Activated T-cell treated with anti-CD3 and anti-CD28 coated beads, Interleukin-2, amount 50 U/mL, for 24 hours (primary cell): Measurements from ENCODE around the gene GRIK3.

Experiments used
- DNase-seq: peaks from one replicate; pipeline ENCODE4 v3.0.0-alpha.2; 2020
- H3K27ac Mint-ChIP-seq: 2 replicates; pipeline ENCODE4 v1.8.0; 2020; ENCODE audit warnings: mild to moderate bottlenecking, mixed read lengths
- H3K27me3 Mint-ChIP-seq: 2 replicates; pipeline ENCODE4 v1.8.0; 2020; ENCODE audit warnings: mixed read lengths
- H3K36me3 Mint-ChIP-seq: 2 replicates; pipeline ENCODE4 v1.8.0; 2020; ENCODE audit warnings: low read depth, mixed read lengths
- H3K4me1 Mint-ChIP-seq: 2 replicates; pipeline ENCODE4 v1.8.0; 2020; ENCODE audit warnings: low read depth, mixed read lengths
- H3K4me3 Mint-ChIP-seq: 2 replicates; pipeline ENCODE4 v1.8.0; 2020; ENCODE audit warnings: mild to moderate bottlenecking, moderate library complexity, mixed read lengths
- H3K9me3 Mint-ChIP-seq: 2 replicates; pipeline ENCODE4 v1.8.0; 2020; ENCODE audit warnings: mixed read lengths

GRIK3 gene

GRCh38 chr1:36843906-36844610, 190.3 kb downstream of the GRIK3 start:
- Mint-ChIP-seq H3K4me1 (no peaks in the 10 kb centered on the region), H3K27me3 (peaks cover 4% of the 10 kb centered on the region), H3K27ac (no peak overlapping the region), H3K9me3 (no peaks in the 10 kb centered on the region), H3K4me3 (no peak overlapping the region), H3K36me3 (no peaks in the 10 kb centered on the region)
- DNase-seq: no peak

- no peaks in the 10 kb centered on the region for H3K9me3 Mint-ChIP-seq
- H3K36me3 Mint-ChIP-seq: no peaks in the 10 kb centered on the region
- DNase-seq: no peak
- H3K27ac Mint-ChIP-seq: no peak overlapping the region
- peaks cover 4% of the 10 kb centered on the region for H3K27me3 Mint-ChIP-seq
- H3K4me3 Mint-ChIP-seq: no peak overlapping the region
- no peaks in the 10 kb centered on the region for H3K4me1 Mint-ChIP-seq
Measured at GRCh38 chr1:36843027-36843426, 191.3 kb downstream of the GRIK3 start.

GRCh38 chr1:36842448-36842847, 191.9 kb downstream of the GRIK3 start:
- no peaks in the 10 kb centered on the region for H3K36me3 Mint-ChIP-seq
- H3K4me3 Mint-ChIP-seq: no peak overlapping the region
- no peaks in the 10 kb centered on the region for H3K9me3 Mint-ChIP-seq
- H3K27ac Mint-ChIP-seq: no peak overlapping the region
- H3K27me3 Mint-ChIP-seq: peaks cover 5% of the 10 kb centered on the region
- H3K4me1 Mint-ChIP-seq: no peaks in the 10 kb centered on the region
- no peak for DNase-seq

GRCh38 chr1:36839485-36839884, 194.8 kb downstream of the GRIK3 start:
- Mint-ChIP-seq H3K4me3 (no peak overlapping the region), H3K9me3 (no peaks in the 10 kb centered on the region), H3K4me1 (no peaks in the 10 kb centered on the region), H3K36me3 (no peaks in the 10 kb centered on the region), H3K27ac (no peak overlapping the region), H3K27me3 (peaks cover 16% of the 10 kb centered on the region)
- DNase-seq: no peak

- Mint-ChIP-seq H3K27ac (no peak overlapping the region), H3K27me3 (peaks cover 16% of the 10 kb centered on the region), H3K4me1 (no peaks in the 10 kb centered on the region), H3K36me3 (no peaks in the 10 kb centered on the region), H3K9me3 (no peaks in the 10 kb centered on the region), H3K4me3 (no peak overlapping the region)
- DNase-seq: no peak
Measured at GRCh38 chr1:36838888-36839287, 195.4 kb downstream of the GRIK3 start.

GRCh38 chr1:36836916-36837315, 197.4 kb downstream of the GRIK3 start:
- Mint-ChIP-seq H3K9me3 (no peaks in the 10 kb centered on the region), H3K4me1 (no peaks in the 10 kb centered on the region), H3K27me3 (peaks cover 14% of the 10 kb centered on the region), H3K36me3 (no peaks in the 10 kb centered on the region), H3K27ac (no peak overlapping the region), H3K4me3 (no peak overlapping the region)
- DNase-seq: no peak

GRCh38 chr1:36836196-36836883, 198.0 kb downstream of the GRIK3 start:
- Mint-ChIP-seq H3K27ac (no peak overlapping the region), H3K36me3 (no peaks in the 10 kb centered on the region), H3K27me3 (peaks cover 16% of the 10 kb centered on the region), H3K9me3 (no peaks in the 10 kb centered on the region), H3K4me3 (no peak overlapping the region), H3K4me1 (no peaks in the 10 kb centered on the region)
- no peak for DNase-seq

GRCh38 chr1:36835696-36836095, 198.6 kb downstream of the GRIK3 start:
- Mint-ChIP-seq H3K9me3 (no peaks in the 10 kb centered on the region), H3K27ac (no peak overlapping the region), H3K36me3 (no peaks in the 10 kb centered on the region), H3K4me3 (no peak overlapping the region), H3K4me1 (no peaks in the 10 kb centered on the region), H3K27me3 (peaks cover 16% of the 10 kb centered on the region)
- DNase-seq: no peak

GRCh38 chr1:36835017-36835695, 199.2 kb downstream of the GRIK3 start:
- H3K9me3 Mint-ChIP-seq: no peaks in the 10 kb centered on the region
- no peaks in the 10 kb centered on the region for H3K4me1 Mint-ChIP-seq
- no peak overlapping the region for H3K4me3 Mint-ChIP-seq
- H3K27me3 Mint-ChIP-seq: peaks cover 16% of the 10 kb centered on the region
- no peak for DNase-seq
- no peaks in the 10 kb centered on the region for H3K36me3 Mint-ChIP-seq
- H3K27ac Mint-ChIP-seq: no peak overlapping the region

- peaks cover 16% of the 10 kb centered on the region for H3K27me3 Mint-ChIP-seq
- H3K4me3 Mint-ChIP-seq: no peak overlapping the region
- no peaks in the 10 kb centered on the region for H3K4me1 Mint-ChIP-seq
- no peak overlapping the region for H3K27ac Mint-ChIP-seq
- no peaks in the 10 kb centered on the region for H3K36me3 Mint-ChIP-seq
- no peak for DNase-seq
- no peaks in the 10 kb centered on the region for H3K9me3 Mint-ChIP-seq
Measured at GRCh38 chr1:36834586-36834985, 199.7 kb downstream of the GRIK3 start.

GRCh38 chr1:36831186-36831810, 203.0 kb downstream of the GRIK3 start:
- no peaks in the 10 kb centered on the region for H3K4me1 Mint-ChIP-seq
- DNase-seq: no peak

GRCh38 chr1:36829961-36830360, 204.4 kb downstream of the GRIK3 start:
- peaks cover 4% of the 10 kb centered on the region for H3K27me3 Mint-ChIP-seq
- no peaks in the 10 kb centered on the region for H3K9me3 Mint-ChIP-seq
- no peaks in the 10 kb centered on the region for H3K36me3 Mint-ChIP-seq
- H3K4me3 Mint-ChIP-seq: no peak overlapping the region
- DNase-seq: no peak
- H3K27ac Mint-ChIP-seq: no peak overlapping the region
- no peaks in the 10 kb centered on the region for H3K4me1 Mint-ChIP-seq

More at GRCh38 chr1:36831186-36831810, 203.0 kb downstream of the GRIK3 start:
- Mint-ChIP-seq H3K9me3 (no peaks in the 10 kb centered on the region), H3K4me3 (no peak overlapping the region), H3K36me3 (no peaks in the 10 kb centered on the region), H3K27ac (no peak overlapping the region), H3K27me3 (peaks cover 5% of the 10 kb centered on the region)

GRCh38 chr1:36829066-36829465, 205.2 kb downstream of the GRIK3 start:
- no peak for DNase-seq
- Mint-ChIP-seq H3K9me3 (no peaks in the 10 kb centered on the region), H3K36me3 (no peaks in the 10 kb centered on the region), H3K27me3 (peaks cover 5% of the 10 kb centered on the region), H3K27ac (no peak overlapping the region), H3K4me1 (no peaks in the 10 kb centered on the region), H3K4me3 (no peak overlapping the region)

GRCh38 chr1:36825226-36825625, 209.1 kb downstream of the GRIK3 start:
- H3K9me3 Mint-ChIP-seq: no peaks in the 10 kb centered on the region
- H3K4me1 Mint-ChIP-seq: no peaks in the 10 kb centered on the region
- no peaks in the 10 kb centered on the region for H3K36me3 Mint-ChIP-seq
- H3K4me3 Mint-ChIP-seq: no peak overlapping the region
- H3K27ac Mint-ChIP-seq: no peak overlapping the region
- DNase-seq: no peak
- H3K27me3 Mint-ChIP-seq: peaks cover 10% of the 10 kb centered on the region
